Medulla oblongata (tissue), 1 donor: ENCODE measurements around the gene MTFR1L.
A peak's percentile ranks its signal among the peaks of the same experiment; 100 is the strongest.

ENCODE experiments used
- DNase-seq: peaks from one replicate; pipeline ENCODE4 v3.0.0-alpha.2; 2015; ENCODE audit errors: extremely low spot score

MTFR1L gene

DNA sequence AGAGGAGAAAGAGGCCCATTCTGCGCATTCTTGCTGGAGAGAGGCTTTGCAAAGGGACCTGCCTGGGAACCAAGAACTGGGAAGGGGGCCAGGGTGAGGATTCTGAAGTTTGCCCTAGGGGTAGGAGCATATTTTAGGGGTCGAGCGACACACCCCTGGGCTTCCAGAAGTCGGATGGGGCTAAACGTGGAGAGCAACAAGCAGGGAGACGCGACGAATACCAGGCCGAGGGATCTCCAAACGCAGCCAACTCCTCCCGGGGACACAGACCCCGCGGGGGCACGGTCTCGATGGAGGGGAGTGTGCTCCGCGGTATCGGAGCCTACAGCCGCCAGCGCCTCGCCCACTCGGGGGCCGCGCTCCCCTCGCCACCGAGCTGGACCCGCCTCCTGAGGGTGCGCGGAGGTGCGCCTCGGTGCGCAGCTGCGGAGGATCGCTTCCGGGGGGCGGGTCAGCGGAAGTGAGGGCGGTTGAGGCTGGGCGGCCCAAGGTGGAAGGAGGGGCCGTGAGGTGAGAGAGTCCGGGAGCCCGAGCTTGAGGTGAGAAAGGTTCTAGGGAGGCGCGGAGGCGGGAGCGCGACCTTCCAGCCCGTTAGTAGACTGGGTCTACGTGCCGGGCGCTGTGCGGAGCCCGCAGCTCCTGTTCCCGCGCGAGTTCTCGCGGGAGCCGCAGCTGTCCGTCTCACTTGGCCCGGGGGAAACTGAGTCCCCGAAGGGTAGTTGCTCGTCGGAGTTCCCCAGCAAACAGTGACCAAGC is at the start of gene MTFR1L:
Gene MTFR1L, plus strand, starts transcription at position 464 of the 756 bp plus-strand sequence. CDS start 3,151 bp downstream, outside the sequence.
- peak; percentile 86 for DNase-seq

DNA sequence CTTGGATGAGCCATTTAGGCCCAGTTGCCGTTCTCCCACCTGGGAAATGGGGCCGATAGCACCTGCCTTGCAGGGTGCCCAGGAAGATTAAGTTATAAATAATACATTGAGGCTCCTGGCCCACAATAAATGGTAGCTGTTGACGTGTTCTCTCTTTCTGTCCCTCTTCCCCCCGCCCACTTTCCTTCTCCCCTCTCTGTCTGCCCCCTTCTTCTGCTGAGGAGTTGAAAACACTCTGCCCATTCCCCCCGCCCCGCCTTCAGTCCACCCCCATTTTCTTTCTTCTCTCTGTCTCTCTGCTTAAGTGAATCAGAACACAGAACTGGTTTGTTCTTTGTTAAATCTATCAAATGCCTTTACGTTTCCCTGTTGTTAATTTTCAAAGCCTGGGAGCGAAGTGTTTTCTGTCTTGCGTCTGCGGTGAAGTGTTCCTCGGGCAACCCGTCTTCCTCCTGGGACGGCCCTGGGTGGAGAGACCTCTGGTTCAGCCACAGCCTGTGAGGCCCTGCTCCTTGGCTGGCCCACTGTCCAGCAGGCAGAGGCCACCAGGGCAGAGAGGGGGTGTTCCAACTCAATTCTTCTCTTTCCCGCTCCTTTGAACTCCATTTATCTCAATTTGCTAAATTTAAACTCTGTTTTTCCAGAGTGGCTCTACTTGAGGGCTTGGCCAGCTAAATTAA is 49.1 kb upstream of the MTFR1L start:
- DNase-seq = no peak

DNA sequence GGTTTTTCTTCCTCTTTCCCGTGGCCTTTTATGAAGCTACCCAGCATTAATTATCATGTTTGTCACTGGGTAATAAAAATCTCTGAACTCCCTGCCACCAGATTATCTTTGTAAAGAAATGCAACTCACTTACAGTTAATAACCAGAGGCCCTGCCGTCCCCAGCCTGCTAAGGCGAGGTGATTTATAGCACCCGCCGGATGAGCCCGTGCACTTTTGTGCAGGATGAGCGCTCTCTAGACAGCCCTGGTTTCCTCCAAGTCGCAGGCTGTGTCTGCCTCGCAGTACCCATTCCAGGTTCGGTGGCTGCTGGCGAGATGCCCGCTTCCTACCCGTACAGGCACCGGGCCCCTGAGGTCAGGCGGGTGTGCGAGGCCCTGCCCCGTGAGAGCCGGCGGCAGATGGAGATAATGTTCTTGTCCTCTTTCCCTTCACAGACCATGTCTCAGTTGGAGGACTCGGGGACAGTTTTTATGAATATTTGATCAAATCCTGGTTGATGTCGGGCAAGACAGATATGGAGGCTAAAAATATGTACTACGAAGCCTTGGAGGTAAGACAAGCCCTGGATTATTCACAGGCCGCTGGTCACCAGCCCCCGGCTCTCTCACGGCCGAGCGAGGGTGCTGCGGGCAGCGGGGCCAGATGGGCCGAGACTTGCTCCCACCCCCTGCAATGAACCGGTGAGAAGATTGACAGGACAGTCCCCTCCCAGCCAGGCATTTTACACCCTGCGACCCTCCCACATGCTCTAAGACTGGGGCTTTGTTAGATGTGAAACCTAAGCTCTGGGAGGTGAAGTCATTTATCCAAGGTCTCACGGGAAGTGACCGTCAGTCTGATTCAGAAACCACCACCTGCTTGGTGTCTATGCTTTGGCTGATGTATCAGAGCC is 48.3 kb upstream of the MTFR1L start:
- no peak for DNase-seq

DNA sequence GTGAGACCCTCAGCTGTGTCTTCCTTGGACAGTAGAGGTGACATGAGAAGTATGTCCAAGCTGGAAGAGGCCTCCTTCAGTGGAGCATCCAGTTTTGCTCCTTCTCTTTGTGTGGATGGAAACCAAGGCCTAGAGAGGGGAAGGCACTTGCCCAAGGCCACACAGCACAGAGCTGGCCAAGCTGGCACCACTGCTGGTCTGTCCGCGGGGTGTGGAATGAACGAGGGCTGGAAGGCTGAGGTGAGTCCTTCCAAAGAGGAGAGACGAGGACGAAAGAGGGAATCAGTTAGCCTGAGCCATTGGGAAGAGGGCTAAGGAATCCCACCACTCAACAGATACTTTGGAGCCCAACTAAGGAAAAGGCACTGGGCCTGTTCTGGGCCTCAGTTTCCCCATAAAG is 47.6 kb upstream of the MTFR1L start:
- DNase-seq = no peak

DNA sequence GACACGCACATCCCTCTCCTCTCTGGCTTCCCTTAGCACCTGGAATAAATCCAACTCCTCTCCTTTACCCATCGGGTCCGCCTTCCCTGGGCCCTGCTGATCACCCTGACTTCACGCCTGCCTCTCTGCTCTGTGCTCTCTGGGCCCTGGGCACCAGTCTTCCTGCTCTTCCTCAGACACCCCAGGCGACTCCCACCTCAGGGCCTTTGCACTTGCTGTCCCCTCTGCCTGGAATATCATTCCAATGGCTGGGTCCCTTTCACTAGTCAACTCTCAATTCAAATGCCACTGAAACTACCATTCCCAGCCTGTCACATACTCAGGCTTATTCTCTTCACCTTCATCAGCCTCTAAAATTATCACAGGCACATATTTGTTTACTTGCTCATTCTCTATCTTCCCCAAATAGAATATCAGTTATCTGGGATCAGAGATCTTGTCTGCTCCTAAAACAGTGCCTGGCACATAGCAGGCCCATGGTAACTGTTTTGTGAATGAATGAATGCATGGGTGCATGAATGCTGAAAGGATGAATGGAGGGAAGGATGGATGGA is 47.0 kb upstream of the MTFR1L start:
- DNase-seq = no peak

DNA sequence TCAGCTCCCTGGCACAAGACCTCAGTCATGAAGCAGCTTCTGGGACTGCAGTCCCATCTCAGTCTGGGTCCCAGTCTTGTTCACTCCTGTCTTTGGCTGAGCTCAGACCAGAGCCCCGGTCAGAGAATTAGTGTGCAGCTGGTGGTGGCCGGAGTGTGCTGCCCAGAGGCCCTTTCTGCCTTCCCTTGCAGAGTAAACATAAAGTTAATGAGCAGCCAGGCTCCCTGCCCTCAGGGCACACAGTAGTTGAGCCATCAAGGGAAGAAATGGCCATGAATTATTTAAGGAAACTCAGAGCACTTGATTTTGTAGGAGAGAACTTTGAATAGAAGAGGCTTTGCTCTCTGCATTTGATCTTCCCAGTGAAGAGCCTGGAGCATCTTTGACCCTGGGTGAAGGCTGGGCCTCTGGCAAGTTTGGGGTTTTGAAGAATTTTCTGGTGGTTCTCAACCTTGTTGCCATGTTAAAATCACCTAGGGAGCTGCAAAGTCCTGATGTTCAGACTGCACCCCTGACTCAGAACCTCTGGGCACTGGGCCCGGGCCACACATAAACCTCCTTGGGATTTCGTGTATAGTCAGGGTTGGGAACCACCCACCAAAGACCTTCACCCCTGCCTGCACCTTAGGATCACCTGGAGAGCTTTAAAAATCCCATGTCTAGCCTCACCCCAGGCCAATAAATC is 46.2 kb upstream of the MTFR1L start:
- DNase-seq = peak; percentile 43

DNA sequence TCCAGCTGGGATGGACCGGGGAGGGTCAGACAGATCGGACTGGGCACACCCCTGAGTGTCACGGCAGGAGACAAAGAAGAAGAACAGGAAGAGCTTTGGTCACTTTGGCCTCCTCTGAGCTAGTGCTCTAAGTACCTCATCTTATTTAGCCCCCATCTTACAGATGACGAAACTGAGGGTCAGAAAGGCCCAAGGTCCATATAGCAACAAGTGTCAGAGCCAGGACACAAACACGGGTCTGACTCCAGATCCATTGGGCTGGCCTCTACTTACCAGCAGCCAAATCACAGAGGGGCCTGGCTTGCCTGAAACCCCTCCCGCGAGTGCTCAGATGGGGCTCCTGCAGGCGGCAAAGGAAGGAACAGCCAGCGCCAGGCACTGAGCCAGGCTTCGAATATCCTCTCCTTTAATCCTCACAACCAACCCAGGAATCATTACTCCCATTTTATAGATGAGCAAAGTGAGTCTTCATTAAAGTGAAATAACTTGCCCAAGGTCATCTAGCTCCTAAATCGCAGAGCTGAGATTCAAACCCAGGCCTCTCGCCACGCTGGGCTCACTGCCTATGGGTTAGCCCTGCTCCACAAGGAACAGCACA is 45.4 kb upstream of the MTFR1L start:
- no peak for DNase-seq

DNA sequence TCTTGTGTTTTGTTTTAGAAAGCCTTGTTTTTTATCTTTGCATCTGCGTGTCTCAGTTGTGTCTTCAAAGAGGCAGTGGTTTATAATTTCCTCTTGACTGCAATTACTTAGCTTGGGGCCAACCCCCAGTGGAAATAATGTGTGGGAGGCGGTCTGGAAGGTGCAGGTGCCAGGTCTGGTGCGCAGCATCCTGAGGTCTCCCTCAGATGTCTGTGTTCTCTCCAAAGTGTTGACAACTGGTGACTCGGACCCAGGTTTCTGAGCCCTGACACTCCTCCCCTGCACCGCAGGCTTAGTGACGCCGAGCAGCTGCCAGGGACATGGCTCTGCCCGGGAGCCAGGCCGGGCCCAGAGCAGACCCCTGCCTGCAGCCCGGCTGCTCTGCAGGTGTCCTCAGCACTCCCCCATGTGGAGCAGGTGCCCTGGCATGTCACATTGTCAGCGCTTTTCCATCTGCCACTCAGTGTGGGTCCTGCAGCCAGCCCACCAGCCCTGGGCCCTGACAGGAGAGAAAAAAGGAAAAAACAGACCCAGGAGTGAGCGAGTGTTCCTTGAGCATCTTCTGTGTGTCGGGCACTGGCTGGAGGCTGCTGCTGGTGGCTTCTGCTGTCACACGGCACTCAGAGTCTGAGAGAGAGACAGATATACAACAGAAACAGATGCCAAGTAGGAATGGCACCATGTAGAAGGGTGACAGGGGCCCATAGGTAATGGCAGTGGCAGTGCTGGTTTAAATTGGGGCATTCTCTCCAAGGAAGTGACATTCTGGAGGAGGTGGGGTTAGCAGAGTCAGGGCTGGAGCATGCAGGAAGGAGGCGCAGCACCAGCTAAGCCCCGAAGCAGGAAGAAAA is 44.6 kb upstream of the MTFR1L start:
- no peak for DNase-seq

DNA sequence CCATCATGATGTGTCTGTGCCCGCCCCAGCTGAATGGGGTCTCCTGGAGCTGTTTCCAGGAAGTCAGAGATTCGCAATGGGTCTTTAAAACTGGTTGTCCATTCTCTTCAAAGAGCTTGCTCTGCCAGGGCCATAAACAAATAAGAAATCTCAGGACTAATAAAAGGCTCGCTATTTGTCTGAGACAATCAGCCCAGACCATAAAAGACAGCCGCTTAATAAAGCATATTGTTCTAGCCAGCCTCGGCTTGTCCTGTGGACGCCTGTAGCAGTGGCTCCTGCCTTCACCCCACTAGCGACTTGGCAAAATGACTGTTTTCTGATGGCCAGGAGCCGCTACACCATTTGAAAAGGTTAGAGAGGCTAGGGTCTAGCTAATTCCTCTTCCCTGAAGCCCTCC is 40.4 kb upstream of the MTFR1L start:
- no peak for DNase-seq

DNA sequence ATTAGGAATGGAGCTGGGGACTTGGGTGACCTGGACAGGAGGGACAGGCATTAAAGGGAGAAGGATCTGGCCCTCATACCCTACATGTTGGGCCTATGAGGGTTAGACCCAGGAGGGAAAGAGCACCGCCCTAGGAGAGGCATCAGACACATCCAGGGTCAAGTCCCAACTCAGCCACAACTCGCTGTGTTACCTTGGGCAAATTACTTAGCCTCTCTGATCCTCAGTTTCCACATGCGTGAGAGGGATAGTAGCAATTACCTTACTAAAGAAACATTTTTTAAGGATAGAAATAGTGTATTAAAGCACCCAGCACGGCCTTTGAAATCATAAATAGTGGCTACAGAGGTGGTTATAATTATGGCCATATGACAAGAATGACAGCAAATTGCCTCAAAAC is 39.9 kb upstream of the MTFR1L start:
- DNase-seq = no peak

DNA sequence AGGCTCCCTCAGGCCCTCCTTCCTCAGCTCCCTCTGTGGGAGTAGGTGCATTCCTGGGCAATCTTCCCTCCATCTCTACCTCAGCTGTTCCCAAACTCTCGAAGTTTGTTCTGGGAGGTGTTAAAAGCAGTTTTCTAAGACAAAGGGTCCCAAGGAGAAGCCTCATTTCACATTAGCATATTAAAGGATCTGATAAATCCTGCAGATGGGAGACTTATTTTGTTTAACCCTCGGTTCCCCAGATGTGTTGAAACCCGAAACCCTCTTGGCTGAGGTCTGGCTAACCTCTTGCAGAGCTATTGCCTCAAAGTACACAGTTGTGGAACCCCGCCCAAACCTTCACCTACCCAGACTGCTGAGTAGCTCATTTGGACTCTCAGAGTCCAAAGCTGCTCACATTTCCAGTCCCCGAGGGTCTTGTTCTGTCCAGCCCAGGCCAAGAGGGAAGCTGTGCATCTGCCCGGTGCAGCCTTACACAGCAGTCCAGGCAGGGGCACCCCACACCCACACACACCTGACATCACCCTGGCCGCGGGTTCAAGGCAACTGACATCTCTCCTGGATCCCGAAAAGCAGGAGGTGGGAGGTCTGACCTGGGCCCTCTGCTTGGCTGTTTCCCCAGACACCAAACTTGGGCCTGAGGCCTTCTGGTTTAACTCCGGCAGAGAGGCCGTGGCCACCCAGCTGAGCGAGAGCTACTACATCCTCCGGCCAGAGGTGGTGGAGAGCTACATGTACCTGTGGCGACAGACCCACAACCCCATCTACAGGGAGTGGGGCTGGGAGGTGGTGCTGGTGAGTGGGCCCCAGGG is 39.2 kb upstream of the MTFR1L start:
- no peak for DNase-seq

DNA sequence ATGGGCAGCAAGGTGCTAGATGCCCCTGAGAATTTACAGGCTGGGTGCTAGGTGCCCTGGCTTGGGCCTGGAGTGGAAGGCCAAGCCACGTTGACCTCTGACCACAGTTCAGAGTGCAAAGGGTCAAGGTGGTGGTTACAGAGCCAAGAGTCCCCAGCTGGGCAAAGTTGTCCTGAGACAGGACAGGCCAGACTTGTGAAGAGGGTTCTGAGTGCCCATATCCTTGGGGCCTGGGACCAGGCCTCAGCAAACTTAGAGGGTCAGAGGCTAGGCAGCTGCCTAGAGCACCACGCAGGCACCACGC is 38.7 kb upstream of the MTFR1L start:
- DNase-seq = no peak

DNA sequence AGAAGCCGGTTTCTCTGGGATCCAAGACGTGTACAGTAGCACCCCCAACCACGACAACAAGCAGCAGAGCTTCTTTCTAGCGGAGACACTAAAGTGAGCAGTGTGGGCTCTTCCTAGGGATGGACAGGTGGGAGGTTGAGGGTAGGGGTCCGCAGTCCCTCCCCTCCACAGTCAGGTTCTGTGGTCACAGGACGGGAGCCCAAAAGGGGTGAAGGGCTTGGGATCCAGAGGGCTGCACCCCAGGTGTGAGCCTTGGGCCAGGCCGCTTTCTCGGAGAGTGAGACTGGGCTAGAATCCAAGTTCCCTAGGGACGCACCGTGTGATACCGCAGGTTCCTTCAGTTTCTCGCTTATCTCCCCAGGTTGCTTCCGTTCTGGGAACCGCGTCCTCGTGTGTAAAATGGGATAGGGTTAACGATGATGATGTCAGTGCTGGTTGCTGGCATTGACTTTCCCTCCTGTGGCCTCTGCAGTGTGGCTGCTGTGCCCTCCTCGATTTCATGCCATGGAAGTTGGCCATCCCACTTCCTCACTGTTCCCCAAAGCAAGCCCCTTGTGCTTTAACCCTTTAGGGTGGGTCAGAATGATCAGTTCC is 37.0 kb upstream of the MTFR1L start:
- DNase-seq = no peak

DNA sequence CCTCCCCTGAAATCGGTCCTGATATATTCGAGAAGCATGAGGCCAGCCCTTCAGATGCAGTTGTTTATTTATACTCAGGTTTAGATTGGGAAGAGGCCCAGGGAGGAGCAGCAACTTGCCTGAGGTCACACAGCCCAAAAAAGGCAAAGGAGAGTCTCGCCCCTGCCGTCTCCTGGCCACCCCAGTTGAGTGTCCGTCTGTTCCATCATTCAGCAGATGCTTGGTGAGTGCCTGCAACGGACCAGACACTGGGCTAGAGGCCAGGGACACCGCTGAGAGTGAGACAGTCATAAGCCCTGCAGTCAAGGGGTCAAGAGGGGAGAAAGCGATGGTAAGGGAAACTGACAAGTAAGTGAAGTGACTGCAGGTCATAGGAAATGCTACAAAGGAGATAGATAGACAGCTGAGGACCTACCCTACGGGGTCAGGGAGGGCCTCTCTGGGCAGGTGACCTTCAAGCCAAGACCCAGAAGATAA is 35.1 kb upstream of the MTFR1L start:
- DNase-seq = no peak

DNA sequence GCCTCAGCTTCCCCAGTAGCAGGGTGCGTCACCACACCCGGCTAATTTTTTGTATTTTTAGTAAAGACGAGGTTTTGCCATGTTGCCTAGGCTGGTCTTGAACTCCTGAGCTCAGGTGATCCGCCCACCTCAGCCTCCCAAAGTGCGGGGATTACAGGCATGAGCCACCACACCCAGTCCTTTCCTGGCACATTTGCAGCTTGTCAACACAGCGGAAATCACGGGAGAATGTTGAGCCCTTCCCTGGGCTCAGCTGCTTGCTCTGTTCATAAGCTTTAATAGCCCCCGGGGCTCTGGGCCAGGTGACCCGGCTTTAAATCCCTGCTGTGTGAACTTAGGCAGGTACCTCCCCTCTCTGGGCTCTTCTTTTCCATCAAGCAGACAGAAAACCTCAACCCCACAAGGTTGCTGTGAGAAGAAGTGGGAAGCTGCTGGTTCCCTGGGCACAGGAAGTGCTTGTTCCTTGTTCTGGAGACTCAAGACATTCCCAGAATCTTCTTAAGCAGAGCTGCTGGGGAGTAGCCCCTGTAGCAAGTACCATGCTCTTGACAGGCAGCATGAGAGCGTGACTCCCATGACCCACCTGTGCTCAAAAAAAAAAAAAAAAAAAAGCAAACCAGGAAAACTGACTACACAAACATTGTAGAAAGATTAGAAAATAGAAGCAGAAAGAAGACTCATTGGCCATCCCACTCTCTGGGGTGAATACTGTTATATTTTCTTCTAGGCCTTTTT is 34.3 kb upstream of the MTFR1L start:
- no peak for DNase-seq

DNA sequence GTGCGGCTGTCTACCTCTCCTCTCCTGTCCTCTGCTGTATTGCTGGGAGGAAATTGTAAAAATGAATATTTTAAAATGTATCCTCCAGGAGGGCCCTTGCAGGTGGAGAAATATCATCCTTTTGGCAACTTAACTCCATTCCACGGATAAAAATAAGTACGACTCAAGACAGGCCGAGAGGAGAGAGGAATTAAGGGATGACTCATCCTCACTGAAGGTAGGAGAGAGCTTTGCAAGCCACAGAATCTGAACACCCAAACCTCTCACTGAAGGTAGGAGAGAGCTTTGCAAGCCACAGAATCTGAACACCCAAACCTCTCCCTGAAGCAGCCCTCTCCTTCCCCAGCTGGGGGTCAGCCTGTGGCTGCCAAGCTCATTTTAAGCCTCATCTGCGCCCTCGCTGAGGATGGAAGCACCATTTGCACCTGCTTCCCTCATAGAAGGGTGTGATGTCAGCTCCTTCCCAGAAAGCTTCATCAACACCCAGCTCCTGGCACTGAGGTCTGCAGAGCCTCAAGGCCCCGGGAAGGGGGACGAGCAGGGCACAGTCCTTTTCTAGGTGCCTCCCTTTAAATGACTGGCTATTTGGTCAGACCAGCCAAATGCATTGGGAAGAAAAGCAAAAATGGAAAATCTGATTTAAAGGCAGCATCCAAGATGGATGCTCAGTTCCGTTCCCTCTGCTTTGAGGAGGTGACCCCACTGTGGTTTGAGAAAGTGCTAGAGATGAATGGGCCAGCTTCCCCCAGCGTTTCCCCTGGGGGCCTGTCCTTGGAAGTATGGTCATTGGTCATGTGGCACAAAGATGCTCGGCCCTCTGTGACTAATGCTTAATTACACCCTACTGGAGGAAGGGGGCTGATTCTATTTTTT is 32.6 kb upstream of the MTFR1L start:
- no peak for DNase-seq

DNA sequence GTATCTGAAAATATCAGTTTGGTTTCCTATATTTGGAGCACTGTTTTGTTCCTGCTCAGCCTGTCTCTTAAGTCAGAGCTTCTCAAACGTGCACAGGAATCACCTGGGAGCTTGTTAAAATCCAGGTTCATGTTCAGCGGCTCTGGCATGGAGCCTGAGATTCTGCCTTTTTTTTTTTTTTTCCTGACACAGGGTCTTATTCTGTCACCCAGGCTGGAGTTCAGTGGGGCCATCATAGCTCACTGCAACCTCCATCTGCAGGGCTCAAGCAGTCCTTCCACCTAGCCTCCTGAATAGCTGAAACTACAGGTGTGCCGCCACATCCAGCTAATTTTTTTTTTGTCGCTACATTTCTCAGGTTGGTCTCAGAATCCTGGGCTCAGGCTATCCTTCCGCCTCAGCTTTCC is 32.0 kb upstream of the MTFR1L start:
- DNase-seq = no peak
